ENCODE results near the gene CKMT1A.
"Not testable (repeated sequence)": the region's sequence is repeated elsewhere in the genome, so short reads cannot be mapped to it uniquely, and the experiment has no call there.

The CKMT1A gene

GRCh38 chr15:43693148-43694022 lies at the start of gene CKMT1A:
CKMT1A (plus strand) TSS chr15:43693859; CDS start chr15:43694051, 192 bp downstream.
- H3K4me3 ChIP-seq (ENCODE audit: low read length); DNase-seq (ENCODE audit: low read depth): not testable (repeated sequence)

- H3K4me3 ChIP-seq (ENCODE audit: low read length): no peak within 1 kb of the TSS
- DNase-seq (ENCODE audit: low read depth): no peak
- no peak for TF ChIP-seq CTCF (conservative IDR thresholded peaks at IDR 0.05; ENCODE audit: low read depth, low read length)
Measured at GRCh38 chr15:43648649-43649429, 44.8 kb upstream of the CKMT1A start, which contains the start of gene CATSPER2. CATSPER2 (minus strand) TSS chr15:43648844; CDS start chr15:43648061, 783 bp downstream.

- not testable (repeated sequence) for H3K4me3 ChIP-seq (ENCODE audit: low read length); DNase-seq (ENCODE audit: low read depth)
Measured at GRCh38 chr15:43649430-43649926, 44.2 kb upstream of the CKMT1A start.

- DNase-seq (ENCODE audit: low read depth); H3K4me3 ChIP-seq (ENCODE audit: low read length): not testable (repeated sequence)
Measured at GRCh38 chr15:43659727-43660126, 33.9 kb upstream of the CKMT1A start.

GRCh38 chr15:43662293-43662692 lies 31.4 kb upstream of the CKMT1A start:
- not testable (repeated sequence) for DNase-seq (ENCODE audit: low read depth); H3K4me3 ChIP-seq (ENCODE audit: low read length)

- DNase-seq (ENCODE audit: low read depth); H3K4me3 ChIP-seq (ENCODE audit: low read length): not testable (repeated sequence)
Measured at GRCh38 chr15:43663333-43663732, 30.3 kb upstream of the CKMT1A start.

GRCh38 chr15:43666177-43666576 lies 27.5 kb upstream of the CKMT1A start:
- not testable (repeated sequence) for H3K4me3 ChIP-seq (ENCODE audit: low read length); DNase-seq (ENCODE audit: low read depth)

- DNase-seq (ENCODE audit: low read depth): not testable (repeated sequence)
Measured at GRCh38 chr15:43674175-43674574, 19.5 kb upstream of the CKMT1A start.

GRCh38 chr15:43689604-43690301 lies 3.9 kb upstream of the CKMT1A start:
- H3K4me3 ChIP-seq (ENCODE audit: low read length); DNase-seq (ENCODE audit: low read depth): not testable (repeated sequence)

More at GRCh38 chr15:43674175-43674574, 19.5 kb upstream of the CKMT1A start:
- H3K4me3 ChIP-seq (ENCODE audit: low read length): not testable (repeated sequence)

- DNase-seq (ENCODE audit: low read depth): not testable (repeated sequence)
Measured at GRCh38 chr15:43692679-43693078, 980 bp upstream of the CKMT1A start.

GRCh38 chr15:43702174-43702573 lies 8.5 kb downstream of the CKMT1A start:
- no peak overlapping the region for H3K4me3 ChIP-seq (ENCODE audit: low read length)
- no peak for TF ChIP-seq CTCF (conservative IDR thresholded peaks at IDR 0.05; ENCODE audit: low read depth, low read length)
- peak; percentile 83 for DNase-seq (ENCODE audit: low read depth)

More at GRCh38 chr15:43692679-43693078, 980 bp upstream of the CKMT1A start:
- not testable (repeated sequence) for H3K4me3 ChIP-seq (ENCODE audit: low read length)
